K562 (cell line): ENCODE measurements around the gene EPN2. TPM values are rescaled to one million over a fixed set of nuclear protein-coding genes. Genes with fewer than 3 reads are reported as not detected.

Experiments
- ATAC-seq: fragments of 200-7000 bp; cut with Tn5 transposase; 3 replicates; pipeline ENCODE4 v1.9.1; 2020; ENCODE audit warnings: moderate library complexity
- BruUV-seq: library from RNA; stranded (reverse); fragments of 400-500 nt; replicated peaks from 2 replicates; lab custom pipeline; 2021; lab: Mats Ljungman, UMichigan
- CTCF ChIA-PET: fragments of 300-600 bp; formaldehyde crosslinking; extraction: SDS; loops from one replicate; lab custom pipeline; 2021; ENCODE audit warnings: low intra/inter-chr PET ratio; lab: Yijun Ruan, JAX
- POLR2A ChIA-PET: fragments of 300-600, 350-650 bp; sonication (Branson Sonifier 250); formaldehyde crosslinking; extraction: SDS; loops from one replicate; lab custom pipeline; 2021; ENCODE audit warnings: antibody characterized with exemption, inconsistent platforms; lab: Yijun Ruan, JAX
- DNase-seq, 4 experiments: peaks; one replicate each; pipeline versions ENCODE4 v3.0.0 to v3.0.0-alpha.2; 2011 to 2018; ENCODE audit warnings: low spot score in 3 of 4, mixed read lengths in 3 of 4; ENCODE audit errors: extremely low read depth in 1 of 4
- FAIRE-seq: peaks from 2 replicates; lab custom pipeline; 2011; peaks lifted over from hg19 to GRCh38; lab: Jason Lieb, UNC
- H2AFZ ChIP-seq: 2 replicates; pipeline ENCODE4 v1.6.0; 2011; ENCODE audit warnings: low read depth, low read length, control low read depth, inconsistent platforms
- H3K27ac ChIP-seq: fragments of 200-600 bp; 3 replicates; pipeline ENCODE4 v1.8.0; 2011; ENCODE audit warnings: low read depth, mild to moderate bottlenecking, control low read depth, inconsistent platforms, low read length, moderate library complexity, mixed read lengths; ENCODE audit errors: extremely low read depth
- H3K27me3 ChIP-seq, 2 experiments: fragments of 300-600 bp in 1 of 2; 2 replicates in 1 of 2; 3 replicates in 1 of 2; pipeline versions ENCODE4 v1.6.0 to v1.8.0; 2011; ENCODE audit warnings: inconsistent platforms in 2 of 2, low read length in 2 of 2, mild to moderate bottlenecking in 1 of 2, mixed read lengths in 1 of 2, moderate library complexity in 1 of 2; ENCODE audit not compliant: control insufficient read depth in 2 of 2, insufficient read depth in 2 of 2
- H3K36me3 ChIP-seq: fragments of 300-600 bp; 3 replicates; pipeline ENCODE4 v1.8.0; 2011; ENCODE audit warnings: mild to moderate bottlenecking, low read length, inconsistent platforms; ENCODE audit not compliant: control insufficient read depth, insufficient read depth
- H3K4me1 ChIP-seq, 2 experiments: fragments of 200-600 bp in 1 of 2; replicated peaks in 1 of 2; 2 replicates in 1 of 2; 3 replicates in 1 of 2; pipeline versions ENCODE4 v1.5.1 to v1.8.0; 2011; ENCODE audit warnings: inconsistent platforms in 2 of 2, low read length in 2 of 2, mild to moderate bottlenecking in 1 of 2, mixed read lengths in 1 of 2, moderate library complexity in 1 of 2; ENCODE audit not compliant: control insufficient read depth in 2 of 2, insufficient read depth in 2 of 2
- H3K4me2 ChIP-seq: 2 replicates; pipeline ENCODE4 v1.6.1; 2011; ENCODE audit warnings: low read length, control low read depth, inconsistent platforms, mixed read lengths; ENCODE audit not compliant: insufficient read depth
- H3K4me3 ChIP-seq: fragments of 200-600 bp; sonication (generic), shearing (Covaris generic); 2 replicates; pipeline ENCODE4 v1.5.1; 2016; ENCODE audit warnings: control low read depth, inconsistent platforms
- H3K79me2 ChIP-seq: fragments of 200-600 bp; 3 replicates; pipeline ENCODE4 v1.8.0; 2011; ENCODE audit warnings: low read length, inconsistent platforms; ENCODE audit not compliant: control insufficient read depth, insufficient read depth
- H3K9ac ChIP-seq, 2 experiments: 2 replicates each; pipeline versions ENCODE4 v1.6.0 to v1.6.1; 2011; ENCODE audit warnings: low read depth in 2 of 2, low read length in 2 of 2, control low read depth in 1 of 2, inconsistent platforms in 1 of 2, mild to moderate bottlenecking in 1 of 2, mixed read lengths in 1 of 2; ENCODE audit not compliant: insufficient read depth in 1 of 2
- H3K9me1 ChIP-seq: one replicate; pipeline ENCODE4 v1.6.0; 2011; ENCODE audit warnings: inconsistent platforms, mild to moderate bottlenecking, low read length, moderate library complexity; ENCODE audit not compliant: control insufficient read depth, insufficient read depth
- H3K9me3 ChIP-seq: replicated peaks from 2 replicates; pipeline ENCODE4 v1.5.1; 2011; ENCODE audit warnings: low read depth, low read length, inconsistent platforms; ENCODE audit not compliant: control insufficient read depth, insufficient read depth
- H4K20me1 ChIP-seq: replicated peaks from 2 replicates; pipeline ENCODE4 v1.6.1; 2011; ENCODE audit warnings: low read length, inconsistent platforms, mixed read lengths; ENCODE audit not compliant: control insufficient read depth, insufficient read depth
- CHD4 ChIP-seq: fragments of 200-600 bp; sonication (generic); IDR thresholded peaks from 3 replicates; pipeline ENCODE4 v1.6.1; 2012; ENCODE audit warnings: low read depth, mild to moderate bottlenecking, mixed read lengths, low read length, inconsistent platforms; ENCODE audit not compliant: insufficient read depth, insufficient replicate concordance, poor library complexity, severe bottlenecking
- DIDO1 ChIP-seq: fragments of 450-650 bp; IDR thresholded peaks from 2 replicates; pipeline ENCODE4 v1.6.1; 2016; ENCODE audit warnings: low read depth, missing biosample characterization, missing genetic modification characterization
- MLLT1 ChIP-seq, 2 experiments: fragments of 450-650 bp; IDR thresholded peaks; 2 replicates each; pipeline ENCODE4 v1.6.1; 2016
- NCOA2 ChIP-seq, 2 experiments: fragments of 450-650 bp; IDR thresholded peaks; 2 replicates each; pipeline ENCODE4 v1.6.1; 2018; ENCODE audit warnings: mild to moderate bottlenecking in 2 of 2, moderate library complexity in 1 of 2; ENCODE audit not compliant: partially characterized antibody in 2 of 2
- POLR2G ChIP-seq: fragments of 200-400 bp; formaldehyde crosslinking; IDR thresholded peaks from 2 replicates; pipeline ENCODE4 v1.6.1; 2017; ENCODE audit warnings: low read depth, mild to moderate bottlenecking, antibody characterized with exemption, low read length, moderate library complexity
- U2AF2 ChIP-seq: fragments of 200-400 bp; formaldehyde crosslinking; optimal IDR thresholded peaks from 2 replicates; pipeline ENCODE3; 2017; ENCODE audit warnings: low read depth, mild to moderate bottlenecking, low read length
- WGBS: fragments of 100-300 bp; shearing (Covaris generic); methylation state at CpG from one replicate; pipeline ENCODE4 v1.1.6; 2016; ENCODE audit warnings: low coverage, mixed read lengths; ENCODE audit not compliant: insufficient coverage; ENCODE audit errors: missing lambda C conversion rate; 5-methylcytosine and 5-hydroxymethylcytosine counted together
- in situ Hi-C: fragments of 300-500 bp; cut with MboI; formaldehyde crosslinking; loops from 4 replicates; pipeline ENCODE4 v1.15.0; 2018; ENCODE audit warnings: inconsistent platforms, mixed read lengths
- intact Hi-C: fragments of 100-400 bp; cut with micrococcal nuclease; formaldehyde crosslinking; loops from 2 replicates; pipeline ENCODE4 v1.14.2; 2022
- polyA plus RNA-seq, 8 experiments: library from polyadenylated mRNA; depleted of rRNA in 4 of 8; stranded (reverse) in 5 of 8; unstranded in 3 of 8; fragments of >200 nt; fragmentation: Nextera tagmentation in 2 of 8; fragmentation: Illumina TruSeq in 1 of 8; extraction: Ambion mirVana in 2 of 8; extraction: Trizol in 1 of 8; gene quantifications; 2 replicates each; pipeline versions ENCODE4 v1.2.1 to v1.2.3, GENCODE V29; 2011 to 2014; ENCODE audit warnings: inconsistent platforms in 1 of 8, missing spikeins in 1 of 8
- total RNA-seq, 7 experiments: library from RNA; depleted of rRNA in 6 of 7; stranded (reverse); fragments of >200 nt in 6 of 7; fragmentation: Illumina TruSeq in 2 of 7; extraction: Trizol in 2 of 7; gene quantifications; 2 replicates each; pipeline versions ENCODE4 v1.2.1 to v1.2.3, GENCODE V29; 2011 to 2021; ENCODE audit warnings: low replicate concordance in 1 of 7

Gene EPN2
- total and polyA plus RNA-seq, 9 of the 15 experiments (the other 6 are each of a cell fraction or from before 2014, with no cell fraction given), result 1.0 to 12.9 (median 8.9) TPM

GRCh38 chr17:19344311-19345066, 107.3 kb downstream of the EPN2 start:
- ChIA-PET POLR2A (no interaction called here), CTCF (interaction anchor here (0.6 kb wide), 1 partner anchor 123 kb away, joined by 3 read pairs; no protein-coding TSS in a partner anchor)
- H3K9ac ChIP-seq, result no peak overlapping the region
- H2AFZ ChIP-seq, result no peak overlapping the region
- no peak for DNase-seq
- intact Hi-C loops, result no loop called here
- no peaks in the 10 kb centered on the region for H3K79me2 ChIP-seq
- H3K36me3 ChIP-seq, result no peaks in the 10 kb centered on the region
- no peak for TF ChIP-seq NCOA2 (IDR thresholded peaks at IDR 0.05; ENCODE audit: partially characterized antibody in 2 of 2)
- TF ChIP-seq U2AF2, result no peak
- TF ChIP-seq CHD4, result no peak
- no peak for TF ChIP-seq DIDO1 (tag)
- TF ChIP-seq POLR2G, result peak; percentile 38
- no peak for TF ChIP-seq MLLT1 (IDR thresholded peaks at IDR 0.05)
- no peaks in the 10 kb centered on the region for H3K9me3 ChIP-seq
- WGBS, result 83% methylated on average over 3 of the region's 40 CpGs
- no TSS peak for BruUV-seq
- no peak overlapping the region for H3K27ac ChIP-seq
- H3K27me3 ChIP-seq, result no peaks in the 10 kb centered on the region
- H4K20me1 ChIP-seq, result no peaks in the 10 kb centered on the region; the same call in 1 of the 2 replicates
- peaks cover 22 to 47% of the 10 kb centered on the region in 2 experiments for H3K4me1 ChIP-seq
- no peaks in the 10 kb centered on the region for H3K9me1 ChIP-seq
- no peak for ATAC-seq
- FAIRE-seq, result no peak
- in situ Hi-C loops, result no loop called here
- no peak overlapping the region for H3K4me3 ChIP-seq
- H3K4me2 ChIP-seq, result no peak overlapping the region
